Suprapubic skin (tissue), 3 donors: ENCODE data around the gene ALX3.

ENCODE experiments used
- CTCF ChIP-seq, 2 donors: fragments of 200-600 bp in 1 of 2; fragments of 450-650 bp in 1 of 2; sonication (generic) in 1 of 2; IDR thresholded peaks; one replicate each; pipeline ENCODE4 v1.5.1; 2016 to 2019; ENCODE audit warnings: antibody characterized with exemption in 2 of 2, mild to moderate bottlenecking in 1 of 2, moderate library complexity in 1 of 2
- POLR2AphosphoS5 ChIP-seq, 3 donors: sonication (generic); formaldehyde crosslinking; IDR thresholded peaks; one replicate each; pipeline ENCODE4 v1.6.1; 2017; ENCODE audit warnings: antibody characterized with exemption in 3 of 3

DNA sequence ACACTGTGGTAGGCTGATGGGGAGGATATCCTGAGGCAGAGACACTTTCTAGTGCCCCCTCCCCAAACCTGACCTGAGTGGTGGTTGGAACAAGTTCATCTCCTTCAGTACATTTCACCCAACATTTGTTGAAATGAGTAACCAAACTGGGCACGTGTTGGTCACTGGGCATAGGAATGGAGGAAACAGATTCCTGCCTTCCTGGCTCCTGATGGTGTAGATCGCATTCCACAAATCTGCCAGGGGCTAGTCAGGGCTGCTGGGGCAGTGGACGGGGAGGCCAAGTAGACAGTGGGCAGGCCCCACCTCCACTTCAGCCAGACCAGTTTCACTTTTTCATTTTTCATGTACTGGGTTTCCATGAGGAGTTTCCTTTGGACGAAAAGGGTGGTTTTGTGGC, 16.5 kb upstream of the ALX3 start:
- TF ChIP-seq POLR2AphosphoS5 (IDR thresholded peaks at IDR 0.05): no peak
- no peak for TF ChIP-seq CTCF (IDR thresholded peaks at IDR 0.05)
